Activated T-helper 2 cell treated with anti-CD3 and anti-CD28 coated beads, Interferon-gamma antibody, Interleukin-2, Interleukin-4, amounts not matched to agents 10 μg/mL and 5 μg/mL and 100 μg/mL, durations not matched to agents 14 hours and 24 hours and 36 hours (primary cell): ENCODE measurements around the gene FOSL1. TPM values are rescaled to one million over a fixed set of nuclear protein-coding genes. Genes with fewer than 3 reads are reported as not detected.

ENCODE experiments used
- DNase-seq: peaks from one replicate; pipeline ENCODE4 v3.0.0; 2021; ENCODE audit warnings: low spot score
- H3K27ac Mint-ChIP-seq: one replicate; pipeline ENCODE4 v1.8.0; 2021; ENCODE audit warnings: mixed read lengths
- H3K27me3 Mint-ChIP-seq: one replicate; pipeline ENCODE4 v1.8.0; 2021; ENCODE audit warnings: low read depth, mixed read lengths
- H3K36me3 Mint-ChIP-seq: one replicate; pipeline ENCODE4 v1.8.0; 2021; ENCODE audit warnings: low read depth, mixed read lengths
- H3K4me1 Mint-ChIP-seq: one replicate; pipeline ENCODE4 v1.8.0; 2021; ENCODE audit warnings: low read depth, mixed read lengths
- H3K4me3 Mint-ChIP-seq: one replicate; pipeline ENCODE4 v1.8.0; 2021; ENCODE audit warnings: low read depth, mild to moderate bottlenecking, moderate library complexity, mixed read lengths
- H3K9me3 Mint-ChIP-seq: one replicate; pipeline ENCODE4 v1.8.0; 2021; ENCODE audit warnings: mixed read lengths
- intact Hi-C: fragments of 100-400 bp; cut with micrococcal nuclease; formaldehyde crosslinking; loops from one replicate; pipeline ENCODE4 v1.15.1; 2023
- total RNA-seq: library from RNA; stranded (reverse); gene quantifications from 2 replicates; pipeline ENCODE4 v1.2.3, GENCODE V29; 2022

The FOSL1 gene
- total RNA-seq, 1 donor from 2014 or later: 24.0 TPM

DNA sequence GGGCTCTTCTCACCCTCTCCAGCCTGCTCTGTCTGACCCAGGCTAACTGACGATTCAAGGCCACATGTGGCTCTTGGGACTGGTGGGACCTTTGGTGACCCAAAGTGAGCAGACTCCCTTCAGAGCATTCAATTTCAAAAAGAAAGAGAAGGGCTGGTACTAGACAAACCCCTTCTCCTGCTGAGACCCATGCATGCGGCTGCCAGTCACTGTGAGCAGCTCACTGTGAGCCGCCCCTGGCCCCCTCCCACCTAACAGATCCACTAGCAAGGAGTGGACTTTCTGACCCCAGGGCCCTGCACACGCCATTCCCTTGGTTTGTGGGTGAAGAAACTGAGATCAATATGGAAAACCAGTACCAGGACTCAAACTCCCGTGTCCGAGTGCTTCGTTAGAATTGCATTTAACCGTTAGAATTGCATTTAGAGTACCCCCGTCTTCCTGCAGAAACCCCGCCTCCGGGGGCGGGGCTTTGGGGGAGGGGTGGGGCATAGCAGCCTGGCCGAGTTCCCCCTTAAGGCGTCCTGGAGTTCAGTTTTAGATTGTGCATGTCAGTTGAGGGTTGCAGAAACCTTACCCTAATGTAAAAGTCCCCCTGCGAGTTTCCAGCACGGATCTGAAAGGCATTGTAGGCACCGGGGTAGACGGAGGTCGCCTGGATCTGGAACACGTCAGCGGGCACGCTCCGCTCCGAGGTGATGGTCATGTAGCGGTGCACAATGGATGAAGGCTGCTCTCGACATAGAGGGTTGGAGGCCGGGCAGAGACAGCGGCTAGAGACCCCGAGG is 32.7 kb downstream of the FOSL1 start:
- no peak overlapping the region for H3K27ac Mint-ChIP-seq
- no peak for DNase-seq
- intact Hi-C loops: no loop called here
- no peak overlapping the region for H3K4me3 Mint-ChIP-seq
- H3K27me3 Mint-ChIP-seq: no peaks in the 10 kb centered on the region
- H3K36me3 Mint-ChIP-seq: peaks cover 44% of the 10 kb centered on the region
- no peaks in the 10 kb centered on the region for H3K9me3 Mint-ChIP-seq
- peaks cover 12% of the 10 kb centered on the region for H3K4me1 Mint-ChIP-seq

- no peak for DNase-seq
- H3K27ac Mint-ChIP-seq: no peak overlapping the region
- H3K27me3 Mint-ChIP-seq: no peaks in the 10 kb centered on the region
- H3K4me3 Mint-ChIP-seq: no peak overlapping the region
- peaks cover 14% of the 10 kb centered on the region for H3K4me1 Mint-ChIP-seq
- peaks cover 52% of the 10 kb centered on the region for H3K36me3 Mint-ChIP-seq
- H3K9me3 Mint-ChIP-seq: no peaks in the 10 kb centered on the region
- intact Hi-C loops: no loop called here
Observed at GRCh38 chr11:65866509-65867283, 33.5 kb downstream of the FOSL1 start.

DNA sequence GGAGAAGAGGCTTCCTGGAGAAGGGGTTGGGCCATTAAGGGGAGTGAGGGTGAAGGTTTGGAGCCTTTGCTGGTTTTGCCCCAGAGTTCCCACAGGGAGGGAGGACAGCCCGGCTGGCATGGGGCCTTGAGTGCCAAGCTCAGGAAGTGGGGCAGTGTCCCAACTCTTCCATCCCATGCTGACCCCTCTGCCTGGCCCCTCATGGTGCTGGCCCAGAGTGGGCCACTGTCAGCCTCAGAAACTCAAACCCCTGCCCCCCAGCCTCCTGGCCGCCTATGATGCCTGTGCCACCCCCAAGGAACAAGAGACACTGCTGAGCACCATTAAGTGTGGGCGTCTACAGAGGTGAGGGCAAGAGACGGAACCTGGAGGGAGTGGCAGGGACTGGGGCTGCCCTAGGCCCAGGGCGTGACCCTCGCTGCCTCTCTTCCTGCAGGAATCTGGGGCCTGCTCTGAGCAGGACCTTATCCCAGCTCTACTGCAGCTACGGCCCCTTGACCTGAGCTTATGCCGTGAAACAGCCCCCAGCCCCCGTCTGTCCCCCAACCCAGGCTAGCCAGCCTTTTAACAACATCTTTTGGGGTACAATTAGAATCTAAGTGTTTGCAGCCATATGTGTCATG is 34.5 kb downstream of the FOSL1 start:
- Mint-ChIP-seq H3K9me3 (no peaks in the 10 kb centered on the region), H3K36me3 (peaks cover 54% of the 10 kb centered on the region), H3K27ac (no peak overlapping the region), H3K4me1 (peaks cover 10% of the 10 kb centered on the region), H3K4me3 (no peak overlapping the region), H3K27me3 (no peaks in the 10 kb centered on the region)
- intact Hi-C loops: no loop called here
- DNase-seq: no peak

DNA sequence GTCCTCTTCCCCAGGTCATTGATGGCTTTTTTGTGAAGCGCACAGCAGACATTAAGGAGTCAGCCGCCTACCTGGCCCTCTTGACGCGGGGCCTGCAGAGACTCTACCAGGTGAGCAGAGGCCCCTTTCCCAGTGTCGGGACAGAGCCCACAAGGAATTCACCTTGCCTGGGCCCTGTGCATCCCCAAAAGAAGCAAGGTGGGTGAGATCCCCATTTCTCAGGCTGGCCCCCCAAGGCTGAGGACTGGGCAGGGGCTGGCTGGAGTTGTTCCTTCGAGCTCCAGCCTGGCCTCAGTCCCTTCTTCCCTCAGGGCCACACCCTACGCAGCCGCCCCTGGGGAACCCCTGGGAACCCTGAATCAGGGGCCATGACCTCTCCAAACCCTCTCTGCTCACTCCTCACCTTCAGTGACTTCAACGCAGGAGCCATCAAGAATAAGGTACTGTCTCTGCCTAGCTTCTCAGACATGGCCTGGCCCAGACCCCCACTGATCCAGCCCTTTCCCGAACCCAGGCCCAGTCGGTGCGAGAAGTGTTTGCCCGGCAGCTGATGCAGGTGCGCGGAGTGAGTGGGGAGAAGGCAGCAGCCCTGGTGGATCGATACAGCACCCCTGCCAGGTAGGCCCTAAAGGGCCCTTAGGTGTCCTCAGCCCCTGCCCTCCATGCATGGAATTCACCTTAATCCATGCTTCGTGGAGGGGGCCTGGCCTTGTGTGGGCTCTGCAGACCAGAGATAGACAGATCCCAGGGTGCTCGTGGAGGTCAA is 35.3 kb downstream of the FOSL1 start:
- Mint-ChIP-seq H3K36me3 (peaks cover 57% of the 10 kb centered on the region), H3K4me3 (no peak overlapping the region)
- DNase-seq: no peak

DNA sequence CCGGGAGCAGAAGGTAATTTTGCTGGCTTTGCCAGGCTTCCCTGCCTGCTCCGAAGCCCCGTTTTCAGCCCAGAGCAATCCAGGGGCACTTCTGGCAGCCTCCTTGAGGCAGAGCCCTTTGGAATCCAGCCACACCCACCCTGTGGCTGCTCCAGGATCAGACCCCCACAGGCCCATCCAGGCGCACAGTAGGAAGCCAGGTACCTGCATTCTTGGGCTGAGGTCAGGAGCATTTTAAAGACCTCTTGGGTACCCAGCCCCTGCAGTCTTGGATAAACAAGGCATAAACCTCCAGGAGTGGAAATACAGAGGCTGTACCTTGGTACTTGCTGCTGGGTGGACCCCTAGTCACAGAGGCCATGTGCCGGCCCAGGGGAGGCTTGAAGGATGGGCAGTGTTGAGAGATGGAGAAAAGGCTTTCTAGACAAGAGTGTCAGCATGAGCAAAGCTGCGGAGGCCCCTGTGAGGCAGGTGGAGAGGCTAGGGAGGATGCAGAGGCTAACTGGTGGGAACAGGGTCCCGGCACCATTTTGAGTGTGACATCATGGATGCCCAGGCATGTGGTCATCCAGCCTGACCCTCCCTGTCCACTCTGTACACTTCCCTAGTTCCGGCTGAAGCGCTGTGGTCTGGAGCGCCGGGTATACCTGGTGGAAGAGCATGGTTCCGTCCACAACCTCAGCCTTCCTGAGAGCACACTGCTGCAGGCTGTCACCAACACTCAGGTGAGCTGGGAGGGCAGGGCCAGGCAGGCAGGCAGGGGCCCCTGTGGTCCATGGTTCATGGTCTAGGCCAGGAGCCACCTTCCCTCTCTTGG is 36.1 kb downstream of the FOSL1 start:
- Mint-ChIP-seq H3K27me3 (no peaks in the 10 kb centered on the region), H3K36me3 (peaks cover 57% of the 10 kb centered on the region), H3K4me3 (no peak overlapping the region)

More for the DNA sequence above, 35.3 kb downstream of the FOSL1 start:
- Mint-ChIP-seq H3K27ac (no peak overlapping the region), H3K27me3 (no peaks in the 10 kb centered on the region), H3K9me3 (no peaks in the 10 kb centered on the region), H3K4me1 (peaks cover 9% of the 10 kb centered on the region)
- intact Hi-C loops: no loop called here

GRCh38 chr11:65862941-65863888 is 37.0 kb downstream of the FOSL1 start:
- no peak overlapping the region for H3K27ac Mint-ChIP-seq
- peaks cover 54% of the 10 kb centered on the region for H3K36me3 Mint-ChIP-seq
- peak overlapping the region; percentile 94 for H3K4me3 Mint-ChIP-seq
- no peak for DNase-seq
- peaks cover 18% of the 10 kb centered on the region for H3K4me1 Mint-ChIP-seq
- H3K27me3 Mint-ChIP-seq: no peaks in the 10 kb centered on the region
- H3K9me3 Mint-ChIP-seq: no peaks in the 10 kb centered on the region
- intact Hi-C loops: no loop called here

More for the DNA sequence above, 36.1 kb downstream of the FOSL1 start:
- intact Hi-C loops: no loop called here
- no peaks in the 10 kb centered on the region for H3K9me3 Mint-ChIP-seq
- H3K27ac Mint-ChIP-seq: no peak overlapping the region
- DNase-seq: no peak
- H3K4me1 Mint-ChIP-seq: peaks cover 11% of the 10 kb centered on the region

DNA sequence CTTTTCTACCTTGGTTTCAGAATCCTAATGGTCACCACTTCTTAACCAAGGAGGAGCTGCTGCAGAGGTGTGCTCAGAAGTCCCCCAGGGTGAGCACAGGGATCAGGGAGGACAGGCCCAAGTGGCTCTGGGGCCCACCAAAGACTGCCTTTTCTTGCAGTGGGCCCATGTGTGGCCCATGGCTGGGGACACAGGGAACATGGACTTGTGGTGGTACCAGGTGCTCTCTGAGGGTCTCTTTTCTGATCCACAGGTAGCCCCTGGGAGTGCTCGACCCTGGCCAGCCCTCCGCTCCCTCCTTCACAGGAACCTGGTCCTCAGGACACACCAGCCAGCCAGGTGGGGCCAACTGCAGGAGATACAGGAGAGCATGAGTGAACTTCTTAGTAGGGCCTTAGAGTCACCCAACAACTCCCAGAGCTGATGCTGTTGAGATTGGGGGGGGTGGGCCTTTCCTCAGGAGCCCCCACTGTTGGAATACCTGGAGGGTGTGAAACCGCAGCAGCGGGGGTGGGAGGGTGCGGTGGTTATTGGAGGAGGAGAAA is 37.9 kb downstream of the FOSL1 start:
- no peak for DNase-seq
- no peaks in the 10 kb centered on the region for H3K27me3 Mint-ChIP-seq

GRCh38 chr11:65861533-65862183 is 38.5 kb downstream of the FOSL1 start:
- no peaks in the 10 kb centered on the region for H3K27me3 Mint-ChIP-seq
- peak overlapping the region; percentile 48 for H3K27ac Mint-ChIP-seq
- H3K9me3 Mint-ChIP-seq: no peaks in the 10 kb centered on the region
- intact Hi-C loops: no loop called here
- no peak for DNase-seq
- H3K4me1 Mint-ChIP-seq: peaks cover 20% of the 10 kb centered on the region
- peak overlapping the region; percentile 94 for H3K4me3 Mint-ChIP-seq
- peaks cover 48% of the 10 kb centered on the region for H3K36me3 Mint-ChIP-seq

More for the DNA sequence above, 37.9 kb downstream of the FOSL1 start:
- Mint-ChIP-seq H3K4me1 (peaks cover 18% of the 10 kb centered on the region), H3K27ac (no peak overlapping the region), H3K9me3 (no peaks in the 10 kb centered on the region), H3K4me3 (peak overlapping the region; percentile 94), H3K36me3 (peaks cover 47% of the 10 kb centered on the region)
- intact Hi-C loops: no loop called here

GRCh38 chr11:65861165-65861505 is 39.1 kb downstream of the FOSL1 start:
- peaks cover 25% of the 10 kb centered on the region for H3K4me1 Mint-ChIP-seq
- H3K27ac Mint-ChIP-seq: peak overlapping the region; percentile 92
- DNase-seq: no peak
- H3K36me3 Mint-ChIP-seq: peaks cover 53% of the 10 kb centered on the region
- intact Hi-C loops: no loop called here
- no peaks in the 10 kb centered on the region for H3K27me3 Mint-ChIP-seq
- H3K9me3 Mint-ChIP-seq: no peaks in the 10 kb centered on the region
- peak overlapping the region; percentile 94 for H3K4me3 Mint-ChIP-seq

GRCh38 chr11:65860278-65861164 is 39.7 kb downstream of the FOSL1 start, which contains the start of gene MUS81:
Gene MUS81, plus strand, starts transcription at chr11:65860433. Its CDS starts 321 bp downstream, at chr11:65860754.
- Mint-ChIP-seq H3K4me3 (peak within 1 kb of the TSS; percentile 94), H3K27me3 (no peaks in the 10 kb centered on the region), H3K27ac (peak within 1 kb of the TSS; percentile 97), H3K4me1 (peaks cover 30% of the 10 kb centered on the region), H3K9me3 (no peaks in the 10 kb centered on the region), H3K36me3 (peaks cover 58% of the 10 kb centered on the region)
- intact Hi-C loops: loop anchor here (1.0 kb wide), 2 partner anchors 129 to 192 kb away; partner anchors contain the start of gene SF3B2
- DNase-seq: peak; percentile 94
